Heart left ventricle (tissue), 16 donors: ENCODE data around the gene ZNF628. TPM values are rescaled to one million over a fixed set of nuclear protein-coding genes. Genes with fewer than 3 reads are reported as not detected.

ENCODE experiments used
- ATAC-seq, 4 donors: fragments of 200-7000 bp; cut with Tn5 transposase; one replicate each; pipeline ENCODE4 v1.9.1; 2020 to 2022; ENCODE audit warnings: moderate library complexity in 4 of 4, mild to moderate bottlenecking in 3 of 4, moderate number of reproducible peaks in 1 of 4
- DNase-seq, 5 donors: peaks; one replicate each; pipeline ENCODE4 v3.0.0-alpha.2; 2020
- H3K27ac ChIP-seq, 12 donors: fragments of 200-600 bp; sonication (generic) in 4 of 12; one replicate each; pipeline versions ENCODE4 v1.5.0 to v1.8.0; 2016 to 2022; ENCODE audit warnings: mild to moderate bottlenecking in 2 of 12
- H3K27me3 ChIP-seq, 9 donors: fragments of 200-600 bp; sonication (generic) in 2 of 9; one replicate each; pipeline versions ENCODE4 v1.5.1 to v1.8.0; 2016 to 2022; ENCODE audit warnings: mild to moderate bottlenecking in 3 of 9
- H3K36me3 ChIP-seq, 9 donors: fragments of 200-600 bp; sonication (generic) in 2 of 9; one replicate each; pipeline versions ENCODE4 v1.5.0 to v1.8.0; 2018 to 2022; ENCODE audit warnings: mild to moderate bottlenecking in 2 of 9
- H3K4me1 ChIP-seq, 12 donors: fragments of 200-600 bp; sonication (generic) in 4 of 12; one replicate each; pipeline versions ENCODE4 v1.5.0 to v1.8.0; 2016 to 2022; ENCODE audit warnings: mild to moderate bottlenecking in 3 of 12
- H3K4me3 ChIP-seq, 12 donors: fragments of 200-600 bp; sonication (generic) in 4 of 12; one replicate each; pipeline versions ENCODE4 v1.5.0 to v1.8.0; 2017 to 2022; ENCODE audit warnings: mild to moderate bottlenecking in 9 of 12, moderate library complexity in 4 of 12
- H3K9me3 ChIP-seq, 12 donors: fragments of 200-600 bp; sonication (generic) in 4 of 12; one replicate each; pipeline versions ENCODE4 v1.5.0 to v1.8.0; 2016 to 2022; ENCODE audit warnings: mild to moderate bottlenecking in 1 of 12
- CTCF ChIP-seq, 12 donors: fragments of 200-600 bp; sonication (generic) in 4 of 12; IDR thresholded peaks; one replicate each; pipeline versions ENCODE4 v1.5.0 to v1.8.0; 2018 to 2022; ENCODE audit warnings: antibody characterized with exemption in 12 of 12, mild to moderate bottlenecking in 5 of 12
- POLR2A ChIP-seq, 2 donors: fragments of 450-650 bp; IDR thresholded peaks; one replicate each; pipeline ENCODE4 v1.6.1; 2017; ENCODE audit warnings: antibody characterized with exemption in 2 of 2, mild to moderate bottlenecking in 2 of 2, moderate library complexity in 2 of 2
- WGBS, 4 donors: extraction: QIAGEN DNeasy Blood & Tissue Kit in 2 of 4; methylation state at CpG; one replicate each; pipeline versions ENCODE4 v1.1.5 to v1.1.7; 2013 to 2018; 5-methylcytosine and 5-hydroxymethylcytosine counted together
- intact Hi-C, 10 donors: fragments of 100-400 bp; cut with DNase I; formaldehyde crosslinking; loops; one replicate each; pipeline versions ENCODE4 v1.11.1 to v1.14.2; 2022
- polyA plus RNA-seq, 2 donors: library from polyadenylated mRNA; stranded (reverse); fragments of 200-250 nt; gene quantifications; one replicate each; pipeline ENCODE4 v1.2.3, GENCODE V29; 2013
- total RNA-seq, 9 donors: library from RNA; depleted of rRNA in 2 of 9; stranded (reverse); fragments of >200 nt in 2 of 9; fragmentation: NEBNext Ultra II Directional in 3 of 9; extraction: Animal tissue kit (Norgen Biotek cat#: 25700) in 3 of 9; gene quantifications; one replicate each; pipeline versions ENCODE4 v1.1.0 to v1.2.4, GENCODE V29; 2016 to 2023
- donor health status: ischemic (EF 13 %, LVEDD 7.1; RV severe dilation, severe dysfunction).
- donor health status: healthy with polysubstance abuse.
- donor health status: DM: no; HTN: yes; CAD: no.
- donor health status: DM: no; HTN: no; CAD: no.
- donor health status: ischemic (EF 25% LVEDD 6.9; RV normal size, moderate dysfunction).
- donor health status: ischemic (EF 25% LVEDD 5.7; RV mildly dilated, moderate dysfunction).
- donor health status: healthy.
- donor health status: DM: yes; HTN: yes; CAD: no.
- donor health status: ischemic (EF 35%, LVEDD 5.7; RV mildly dilated, moderate dysfunction).
- donor health status: nonischemic (EF 11% LVEDD 7.7; RV severe dilation, severe dysfunction).
- donor health status: DM: yes; HTN: yes; CAD: no.
- donor health status: PGD.
- donor health status: ischemic (EF 29% LVEDD 5.4; RV normal size, mild dysfunction).
- donor health status: nonischemic (EF 23%, LVEDD 6.1; RV moderate dilation, normal function).

The ZNF628 gene
- total and polyA plus RNA-seq, 11 donors = 2.3 to 10.3 (median 5.4) TPM

GRCh38 chr19:55488986-55489710 lies 12.7 kb downstream of the ZNF628 start:
- TF ChIP-seq CTCF (IDR thresholded peaks at IDR 0.05) (no peak), POLR2A (IDR thresholded peaks at IDR 0.05) (no peak)
- intact Hi-C loops = no loop called here
- ATAC-seq (no peak), DNase-seq (peak in 2 of 5 donors; percentile 19 to 20)
- Histone ChIP-seq H3K27me3 (peaks cover 0 to 16% (median 0%) of the 10 kb centered on the region in 9 donors), H3K27ac (peak overlapping the region in 4 of 12 donors; percentile 34 to 98 (median 65)), H3K4me3 (no peak overlapping the region), H3K36me3 (no peaks in the 10 kb centered on the region), H3K9me3 (no peaks in the 10 kb centered on the region), H3K4me1 (peaks cover 5 to 69% (median 44%) of the 10 kb centered on the region in 12 donors)
- WGBS, 4 donors = 64 to 82% (median 73%) methylated on average over 8 to 36 of the region's 36 CpGs

- WGBS, 4 donors = 57 to 73% (median 71%) methylated on average over 9 to 21 of the region's 21 CpGs
- TF ChIP-seq POLR2A (IDR thresholded peaks at IDR 0.05) (no peak), CTCF (IDR thresholded peaks at IDR 0.05) (no peak)
- no peak for DNase-seq
- Histone ChIP-seq H3K9me3 (no peaks in the 10 kb centered on the region), H3K4me3 (no peak overlapping the region), H3K27ac (peak overlapping the region in 2 of 12 donors; percentile 49 to 98), H3K36me3 (no peaks in the 10 kb centered on the region), H3K4me1 (peaks cover 0 to 62% (median 39%) of the 10 kb centered on the region in 12 donors), H3K27me3 (peaks cover 0 to 14% (median 0%) of the 10 kb centered on the region in 9 donors)
- intact Hi-C loops = no loop called here
- no peak for ATAC-seq
These were observed 13.5 kb downstream of the ZNF628 start for GRCh38 chr19:55489711-55490477.

DNA sequence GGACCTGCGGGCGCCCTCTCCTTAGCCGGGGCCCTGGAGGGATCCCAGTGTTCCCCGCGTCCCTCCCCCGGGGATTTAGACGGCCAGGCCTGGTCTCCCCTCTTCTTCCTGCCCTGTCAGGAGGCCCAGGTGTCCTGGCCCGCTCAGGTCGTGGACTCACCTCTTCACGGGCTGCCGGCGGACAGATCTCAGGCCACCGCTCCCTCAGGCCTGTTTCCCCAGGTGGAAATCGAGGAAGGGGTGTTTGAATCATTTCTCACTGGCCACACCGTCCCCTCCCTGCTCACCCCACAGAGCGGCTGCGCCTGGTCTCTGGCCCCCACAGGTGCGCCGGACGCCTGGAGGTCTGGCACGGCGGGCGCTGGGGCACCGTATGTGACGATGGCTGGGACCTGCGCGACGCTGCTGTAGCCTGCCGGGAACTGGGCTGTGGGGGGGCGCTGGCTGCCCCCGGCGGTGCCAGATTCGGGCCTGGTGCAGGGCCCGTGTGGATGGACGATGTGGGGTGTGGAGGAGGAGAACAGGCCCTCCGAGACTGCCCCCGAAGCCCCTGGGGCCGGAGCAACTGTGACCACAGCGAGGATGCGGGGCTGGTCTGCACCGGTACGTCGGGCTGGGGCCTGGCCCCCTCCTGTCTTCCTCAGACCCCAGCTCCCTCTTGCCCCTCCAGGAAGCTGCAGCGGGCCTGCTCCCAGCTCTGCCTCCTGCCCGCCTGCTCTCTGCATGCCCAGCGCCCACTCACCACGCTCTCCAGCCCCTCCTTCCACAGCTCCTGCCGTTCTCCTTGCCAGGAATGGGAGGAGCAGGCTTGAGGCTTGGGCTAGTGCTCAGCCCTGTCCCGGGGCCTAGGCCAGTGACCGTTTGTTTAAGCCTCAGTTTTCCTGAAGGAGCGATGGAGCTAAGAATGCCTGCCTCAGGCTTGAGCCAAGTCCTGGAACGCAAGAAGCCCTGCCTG lies 14.3 kb downstream of the ZNF628 start:
- intact Hi-C loops = no loop called here
- no peak for ATAC-seq

More for the DNA sequence above, 14.3 kb downstream of the ZNF628 start:
- no peak overlapping the region for H3K4me3 ChIP-seq
- peak in 1 of 5 donors; percentile 32 for DNase-seq
- no peaks in the 10 kb centered on the region for H3K36me3 ChIP-seq
- H3K4me1 ChIP-seq = peaks cover 0 to 53% (median 36%) of the 10 kb centered on the region in 12 donors
- no peaks in the 10 kb centered on the region for H3K9me3 ChIP-seq
- 81 to 84% (median 83%) methylated on average over 30 to 52 of the region's 52 CpGs for WGBS, 4 donors
- peak overlapping the region in 4 of 12 donors; percentile 19 to 98 (median 26) for H3K27ac ChIP-seq
- TF ChIP-seq CTCF (IDR thresholded peaks at IDR 0.05) = no peak
- TF ChIP-seq POLR2A (IDR thresholded peaks at IDR 0.05) = no peak
- H3K27me3 ChIP-seq = peaks cover 0 to 11% (median 0%) of the 10 kb centered on the region in 9 donors
